GM18873 (cell line): ENCODE data around the gene FRS3.

Experiments used
- ATAC-seq: cut with Tn5 transposase; IDR thresholded peaks from one replicate; pipeline ENCODE4 v1.9.1; 2021; ENCODE audit warnings: mild to moderate bottlenecking, moderate library complexity, moderate number of reproducible peaks; ENCODE audit not compliant: unreplicated experiment, low FRiP score

FRS3 gene

GRCh38 chr6:41791305-41791704 is 11.6 kb upstream of the FRS3 start:
- ATAC-seq: no peak

- no peak for ATAC-seq
These were observed 10.3 kb upstream of the FRS3 start for GRCh38 chr6:41790045-41790444.

GRCh38 chr6:41789390-41789724 is 9.7 kb upstream of the FRS3 start:
- no peak for ATAC-seq

GRCh38 chr6:41787219-41787917 is 7.7 kb upstream of the FRS3 start, which contains the start of gene TOMM6:
TOMM6 (plus strand) TSS chr6:41787694; CDS start chr6:41787698, 4 bp downstream.
- ATAC-seq: peak; percentile 72

- ATAC-seq: peak; percentile 35
These were observed 6.9 kb upstream of the FRS3 start for GRCh38 chr6:41786451-41787218.

- no peak for ATAC-seq
These were observed 6.2 kb upstream of the FRS3 start for GRCh38 chr6:41785689-41786450.

GRCh38 chr6:41785254-41785653 is 5.6 kb upstream of the FRS3 start:
- ATAC-seq: no peak

GRCh38 chr6:41784581-41785171 is 5.0 kb upstream of the FRS3 start:
- no peak for ATAC-seq

- no peak for ATAC-seq
These were observed 3.5 kb upstream of the FRS3 start for GRCh38 chr6:41783106-41783780.

- no peak for ATAC-seq
These were observed 1.6 kb upstream of the FRS3 start for GRCh38 chr6:41781366-41781730.

- ATAC-seq: no peak
These were observed 1.1 kb upstream of the FRS3 start, which contains the start of gene PRICKLE4 for GRCh38 chr6:41780551-41781365. PRICKLE4 (plus strand) TSS chr6:41780782; CDS start chr6:41783474, 2,692 bp downstream.

- ATAC-seq: peak; percentile 11
These were observed 364 bp downstream of the FRS3 start for GRCh38 chr6:41779336-41779735.

- no peak for ATAC-seq
These were observed 805 bp downstream of the FRS3 start for GRCh38 chr6:41778895-41779294.

GRCh38 chr6:41777551-41778285 is 2.0 kb downstream of the FRS3 start:
- ATAC-seq: no peak

- ATAC-seq: no peak
These were observed 4.3 kb downstream of the FRS3 start for GRCh38 chr6:41775293-41775882.

- no peak for ATAC-seq
These were observed 4.9 kb downstream of the FRS3 start for GRCh38 chr6:41774841-41775240.

GRCh38 chr6:41771058-41771983 is 8.4 kb downstream of the FRS3 start:
- no peak for ATAC-seq
